K562 (cell line): ENCODE results near the gene PCSK6. TPM values are rescaled to one million over a fixed set of nuclear protein-coding genes. Genes with fewer than 3 reads are reported as not detected.

ENCODE experiments used
- CTBP1 ChIP-seq: fragments of 450-650 bp; IDR thresholded peaks from 2 replicates; pipeline ENCODE4 v1.6.1; 2016; ENCODE audit warnings: borderline replicate concordance
- POLR2AphosphoS5 ChIP-seq: IDR thresholded peaks from 2 replicates; pipeline ENCODE4 v1.6.1; 2011; ENCODE audit warnings: mild to moderate bottlenecking, low read depth, low read length, moderate library complexity; ENCODE audit not compliant: control insufficient read depth, insufficient read depth
- SRF ChIP-seq, 2 experiments: fragments of 250-450, 450-650 bp in 1 of 2; sonication (Bioruptor Pico) in 1 of 2; sonication (generic) in 1 of 2; formaldehyde crosslinking; IDR thresholded peaks; 2 replicates each; pipeline versions ENCODE4 v1.5.0 to v1.5.1; 2020 to 2022; ENCODE audit warnings: mild to moderate bottlenecking in 1 of 2, missing genetic modification reagents in 1 of 2
- ZFX ChIP-seq: sonication (generic); formaldehyde crosslinking; IDR thresholded peaks from 2 replicates; pipeline ENCODE4 v1.8.0; 2022; ENCODE audit warnings: mild to moderate bottlenecking, missing genetic modification reagents, moderate library complexity
- polyA plus RNA-seq, 8 experiments: library from polyadenylated mRNA; depleted of rRNA in 4 of 8; stranded (reverse) in 5 of 8; unstranded in 3 of 8; fragments of >200 nt; fragmentation: Nextera tagmentation in 2 of 8; fragmentation: Illumina TruSeq in 1 of 8; extraction: Ambion mirVana in 2 of 8; extraction: Trizol in 1 of 8; gene quantifications; 2 replicates each; pipeline versions ENCODE4 v1.2.1 to v1.2.3, GENCODE V29; 2011 to 2014; ENCODE audit warnings: inconsistent platforms in 1 of 8, missing spikeins in 1 of 8
- total RNA-seq, 7 experiments: library from RNA; depleted of rRNA in 6 of 7; stranded (reverse); fragments of >200 nt in 6 of 7; fragmentation: Illumina TruSeq in 2 of 7; extraction: Trizol in 2 of 7; gene quantifications; 2 replicates each; pipeline versions ENCODE4 v1.2.1 to v1.2.3, GENCODE V29; 2011 to 2021; ENCODE audit warnings: low replicate concordance in 1 of 7
- TF ChIP-seq, protein P1 (sequence below), 2 experiments: IDR thresholded peaks; 2 replicates each; pipeline ENCODE4 v1.6.1; 2011; ENCODE audit warnings: borderline replicate concordance in 1 of 2, control low read depth in 1 of 2, low read depth in 1 of 2, low read length in 1 of 2, mild to moderate bottlenecking in 1 of 2, mixed read lengths in 1 of 2, moderate library complexity in 1 of 2; ENCODE audit not compliant: insufficient read depth in 1 of 2, insufficient read length in 1 of 2, poor library complexity in 1 of 2, severe bottlenecking in 1 of 2; ENCODE audit errors: extremely low read depth in 1 of 2
- TF ChIP-seq, protein P2 (sequence below): sonication (generic); formaldehyde crosslinking; IDR thresholded peaks from 2 replicates; pipeline ENCODE4 v1.8.1; 2023; ENCODE audit warnings: mild to moderate bottlenecking, missing genetic modification reagents
- TF ChIP-seq, protein P3 (sequence below), 2 experiments: IDR thresholded peaks; 2 replicates each; pipeline ENCODE4 v1.6.1; 2012; ENCODE audit warnings: improper control_type of control experiment in 2 of 2, low read depth in 2 of 2, low read length in 2 of 2, borderline replicate concordance in 1 of 2
- TF ChIP-seq, protein P4 (sequence below): fragments of 200-800 bp; sonication (Bioruptor generic); IDR thresholded peaks from 2 replicates; pipeline ENCODE4 v1.6.1; 2017; ENCODE audit warnings: missing genetic modification characterization, missing compliant biosample characterization
- TF ChIP-seq, protein P5 (sequence below): fragments of 250-450 bp; sonication (Bioruptor Pico); IDR thresholded peaks from 2 replicates; pipeline ENCODE4 v1.4.0; 2020; ENCODE audit warnings: mild to moderate bottlenecking, moderate library complexity, borderline replicate concordance

PCSK6 gene
- total and polyA plus RNA-seq, 9 of the 15 experiments (the other 6 are each of a cell fraction or from before 2014, with no cell fraction given): 2.2 to 32.6 (median 14.5) TPM

- TF ChIP-seq, protein P1, sequence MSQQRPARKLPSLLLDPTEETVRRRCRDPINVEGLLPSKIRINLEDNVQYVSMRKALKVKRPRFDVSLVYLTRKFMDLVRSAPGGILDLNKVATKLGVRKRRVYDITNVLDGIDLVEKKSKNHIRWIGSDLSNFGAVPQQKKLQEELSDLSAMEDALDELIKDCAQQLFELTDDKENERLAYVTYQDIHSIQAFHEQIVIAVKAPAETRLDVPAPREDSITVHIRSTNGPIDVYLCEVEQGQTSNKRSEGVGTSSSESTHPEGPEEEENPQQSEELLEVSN (IDR thresholded peaks at IDR 0.05; ENCODE audit: borderline replicate concordance in 1 of 2, extremely low read depth in 1 of 2, insufficient read depth in 1 of 2, insufficient read length in 1 of 2, low read depth in 1 of 2, low read length in 1 of 2, poor library complexity in 1 of 2, severe bottlenecking in 1 of 2): peak in 1 of 2 experiments; percentile 74
- no peak for TF ChIP-seq SRF (CRISPR knock-in tag; IDR thresholded peaks at IDR 0.05)
- TF ChIP-seq, protein P2, sequence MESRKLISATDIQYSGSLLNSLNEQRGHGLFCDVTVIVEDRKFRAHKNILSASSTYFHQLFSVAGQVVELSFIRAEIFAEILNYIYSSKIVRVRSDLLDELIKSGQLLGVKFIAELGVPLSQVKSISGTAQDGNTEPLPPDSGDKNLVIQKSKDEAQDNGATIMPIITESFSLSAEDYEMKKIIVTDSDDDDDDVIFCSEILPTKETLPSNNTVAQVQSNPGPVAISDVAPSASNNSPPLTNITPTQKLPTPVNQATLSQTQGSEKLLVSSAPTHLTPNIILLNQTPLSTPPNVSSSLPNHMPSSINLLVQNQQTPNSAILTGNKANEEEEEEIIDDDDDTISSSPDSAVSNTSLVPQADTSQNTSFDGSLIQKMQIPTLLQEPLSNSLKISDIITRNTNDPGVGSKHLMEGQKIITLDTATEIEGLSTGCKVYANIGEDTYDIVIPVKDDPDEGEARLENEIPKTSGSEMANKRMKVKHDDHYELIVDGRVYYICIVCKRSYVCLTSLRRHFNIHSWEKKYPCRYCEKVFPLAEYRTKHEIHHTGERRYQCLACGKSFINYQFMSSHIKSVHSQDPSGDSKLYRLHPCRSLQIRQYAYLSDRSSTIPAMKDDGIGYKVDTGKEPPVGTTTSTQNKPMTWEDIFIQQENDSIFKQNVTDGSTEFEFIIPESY: peak; percentile 72
- TF ChIP-seq, protein P3, sequence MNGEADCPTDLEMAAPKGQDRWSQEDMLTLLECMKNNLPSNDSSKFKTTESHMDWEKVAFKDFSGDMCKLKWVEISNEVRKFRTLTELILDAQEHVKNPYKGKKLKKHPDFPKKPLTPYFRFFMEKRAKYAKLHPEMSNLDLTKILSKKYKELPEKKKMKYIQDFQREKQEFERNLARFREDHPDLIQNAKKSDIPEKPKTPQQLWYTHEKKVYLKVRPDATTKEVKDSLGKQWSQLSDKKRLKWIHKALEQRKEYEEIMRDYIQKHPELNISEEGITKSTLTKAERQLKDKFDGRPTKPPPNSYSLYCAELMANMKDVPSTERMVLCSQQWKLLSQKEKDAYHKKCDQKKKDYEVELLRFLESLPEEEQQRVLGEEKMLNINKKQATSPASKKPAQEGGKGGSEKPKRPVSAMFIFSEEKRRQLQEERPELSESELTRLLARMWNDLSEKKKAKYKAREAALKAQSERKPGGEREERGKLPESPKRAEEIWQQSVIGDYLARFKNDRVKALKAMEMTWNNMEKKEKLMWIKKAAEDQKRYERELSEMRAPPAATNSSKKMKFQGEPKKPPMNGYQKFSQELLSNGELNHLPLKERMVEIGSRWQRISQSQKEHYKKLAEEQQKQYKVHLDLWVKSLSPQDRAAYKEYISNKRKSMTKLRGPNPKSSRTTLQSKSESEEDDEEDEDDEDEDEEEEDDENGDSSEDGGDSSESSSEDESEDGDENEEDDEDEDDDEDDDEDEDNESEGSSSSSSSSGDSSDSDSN (IDR thresholded peaks at IDR 0.05; ENCODE audit: borderline replicate concordance in 1 of 2, low read depth in 2 of 2, low read length in 2 of 2): 0 out of 4 replicates have a peak, but pooled peaks of 1 of the 2 experiments have one; percentile 7
- TF ChIP-seq, protein P4, sequence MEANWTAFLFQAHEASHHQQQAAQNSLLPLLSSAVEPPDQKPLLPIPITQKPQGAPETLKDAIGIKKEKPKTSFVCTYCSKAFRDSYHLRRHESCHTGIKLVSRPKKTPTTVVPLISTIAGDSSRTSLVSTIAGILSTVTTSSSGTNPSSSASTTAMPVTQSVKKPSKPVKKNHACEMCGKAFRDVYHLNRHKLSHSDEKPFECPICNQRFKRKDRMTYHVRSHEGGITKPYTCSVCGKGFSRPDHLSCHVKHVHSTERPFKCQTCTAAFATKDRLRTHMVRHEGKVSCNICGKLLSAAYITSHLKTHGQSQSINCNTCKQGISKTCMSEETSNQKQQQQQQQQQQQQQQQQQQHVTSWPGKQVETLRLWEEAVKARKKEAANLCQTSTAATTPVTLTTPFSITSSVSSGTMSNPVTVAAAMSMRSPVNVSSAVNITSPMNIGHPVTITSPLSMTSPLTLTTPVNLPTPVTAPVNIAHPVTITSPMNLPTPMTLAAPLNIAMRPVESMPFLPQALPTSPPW (CRISPR knock-in tag): peak; percentile 19; the same call in 1 of the 2 replicates
- TF ChIP-seq, protein P5, sequence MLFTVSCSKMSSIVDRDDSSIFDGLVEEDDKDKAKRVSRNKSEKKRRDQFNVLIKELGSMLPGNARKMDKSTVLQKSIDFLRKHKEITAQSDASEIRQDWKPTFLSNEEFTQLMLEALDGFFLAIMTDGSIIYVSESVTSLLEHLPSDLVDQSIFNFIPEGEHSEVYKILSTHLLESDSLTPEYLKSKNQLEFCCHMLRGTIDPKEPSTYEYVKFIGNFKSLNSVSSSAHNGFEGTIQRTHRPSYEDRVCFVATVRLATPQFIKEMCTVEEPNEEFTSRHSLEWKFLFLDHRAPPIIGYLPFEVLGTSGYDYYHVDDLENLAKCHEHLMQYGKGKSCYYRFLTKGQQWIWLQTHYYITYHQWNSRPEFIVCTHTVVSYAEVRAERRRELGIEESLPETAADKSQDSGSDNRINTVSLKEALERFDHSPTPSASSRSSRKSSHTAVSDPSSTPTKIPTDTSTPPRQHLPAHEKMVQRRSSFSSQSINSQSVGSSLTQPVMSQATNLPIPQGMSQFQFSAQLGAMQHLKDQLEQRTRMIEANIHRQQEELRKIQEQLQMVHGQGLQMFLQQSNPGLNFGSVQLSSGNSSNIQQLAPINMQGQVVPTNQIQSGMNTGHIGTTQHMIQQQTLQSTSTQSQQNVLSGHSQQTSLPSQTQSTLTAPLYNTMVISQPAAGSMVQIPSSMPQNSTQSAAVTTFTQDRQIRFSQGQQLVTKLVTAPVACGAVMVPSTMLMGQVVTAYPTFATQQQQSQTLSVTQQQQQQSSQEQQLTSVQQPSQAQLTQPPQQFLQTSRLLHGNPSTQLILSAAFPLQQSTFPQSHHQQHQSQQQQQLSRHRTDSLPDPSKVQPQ: no peak
- peak; percentile 6; the same call in 1 of the 2 replicates for TF ChIP-seq CTBP1
- TF ChIP-seq POLR2AphosphoS5: no peak
- TF ChIP-seq ZFX: peak; percentile 56; the same call in 1 of the 2 replicates
Measured at GRCh38 chr15:101489599-101490407, at the start of gene PCSK6 (continued).
